Stimulated activated naive CD4-positive, alpha-beta T cell (primary cell): ENCODE results near the gene LHB.
"Not testable (repeated sequence)": the region's sequence is repeated elsewhere in the genome, so short reads cannot be mapped to it uniquely, and the experiment has no call there.

ENCODE experiments used
- DNase-seq, 6 experiments: peaks; one replicate each; lab custom pipeline; 2025; lab: John Stamatoyannopoulos, UW

The LHB gene

GRCh38 chr19:49038111-49038510, 21.2 kb upstream of the LHB start:
- DNase-seq = not testable (repeated sequence)

- DNase-seq = peak in 2 of 6 experiments; percentile 7 to 20
These were observed 19.9 kb upstream of the LHB start, which contains the start of gene CGB1 for GRCh38 chr19:49036815-49037214. TSS of gene CGB1 (minus strand) at chr19:49036895. CDS start at chr19:49036711, 184 bp downstream.

- DNase-seq = peak in 4 of 6 experiments; percentile 6 to 38 (median 26)
These were observed 14.9 kb upstream of the LHB start, which contains the start of gene CGB2 for GRCh38 chr19:49031642-49032301. TSS of gene CGB2 (plus strand) at chr19:49031890. CDS start at chr19:49032096, 206 bp downstream.

- not testable (repeated sequence) for DNase-seq
These were observed 13.4 kb upstream of the LHB start for GRCh38 chr19:49030323-49030722.

- DNase-seq = not testable (repeated sequence)
These were observed 12.9 kb upstream of the LHB start for GRCh38 chr19:49029749-49030148.

GRCh38 chr19:49028686-49029085, 11.8 kb upstream of the LHB start:
- DNase-seq = not testable (repeated sequence)

- DNase-seq = not testable (repeated sequence)
These were observed 8.7 kb upstream of the LHB start for GRCh38 chr19:49025599-49025998.

GRCh38 chr19:49025088-49025487, 8.2 kb upstream of the LHB start:
- not testable (repeated sequence) for DNase-seq

GRCh38 chr19:49024233-49024632, 7.3 kb upstream of the LHB start, which contains the start of gene CGB3:
TSS of gene CGB3 (minus strand) at chr19:49024333. CDS start at chr19:49023971, 362 bp downstream.
- DNase-seq = not testable (repeated sequence)

- no peak for DNase-seq
These were observed 5.2 kb upstream of the LHB start for GRCh38 chr19:49022116-49022515.

GRCh38 chr19:49020931-49021895, 4.3 kb upstream of the LHB start:
- DNase-seq = no peak

- no peak for DNase-seq
These were observed 3.5 kb upstream of the LHB start for GRCh38 chr19:49020342-49020741.

- DNase-seq = peak in 5 of 6 experiments; percentile 46 to 63 (median 51)
These were observed 2.5 kb upstream of the LHB start for GRCh38 chr19:49019242-49019932.

GRCh38 chr19:49018388-49019241, 1.7 kb upstream of the LHB start:
- DNase-seq = peak in 4 of 6 experiments; percentile 5 to 61 (median 24)

GRCh38 chr19:49017666-49018351, 918 bp upstream of the LHB start:
- DNase-seq = peak; percentile 46 to 72 (median 58)

- DNase-seq = no peak
These were observed 638 bp downstream of the LHB start for GRCh38 chr19:49016067-49016839.

GRCh38 chr19:49014870-49015255, 2.0 kb downstream of the LHB start:
- no peak for DNase-seq

- no peak for DNase-seq
These were observed 2.6 kb downstream of the LHB start for GRCh38 chr19:49014123-49014869.

GRCh38 chr19:49011194-49011593, 5.7 kb downstream of the LHB start:
- no peak for DNase-seq
